GM10248 (cell line): ENCODE results near the gene VWA5B1.

Experiments
- CTCF ChIA-PET: fragments of 300-600 bp; sonication (Branson Sonifier 250); formaldehyde crosslinking; extraction: SDS; loops from one replicate; lab custom pipeline; 2021; ENCODE audit warnings: antibody characterized with exemption; lab: Yijun Ruan, JAX
- POLR2A ChIA-PET: fragments of 350-650 bp; sonication (Branson Sonifier 250); formaldehyde crosslinking; extraction: SDS; loops from one replicate; lab custom pipeline; 2020; ENCODE audit warnings: antibody characterized with exemption; lab: Yijun Ruan, JAX
- DNase-seq: peaks from one replicate; pipeline ENCODE4 v3.0.0; 2012; ENCODE audit errors: extremely low spot score
- CTCF ChIP-seq: IDR thresholded peaks from 2 replicates; pipeline ENCODE4 v1.5.1; 2012; ENCODE audit warnings: mild to moderate bottlenecking, low read depth; ENCODE audit errors: extremely low read depth, missing control alignments, control extremely low read depth

The VWA5B1 gene

GRCh38 chr1:20279509-20279908, 11.2 kb upstream of the VWA5B1 start:
- CTCF ChIA-PET = no interaction called here
- DNase-seq = no peak
- POLR2A ChIA-PET = no interaction called here
- no peak for TF ChIP-seq CTCF

- no peak for TF ChIP-seq CTCF
- ChIA-PET POLR2A (no interaction called here), CTCF (no interaction called here)
- no peak for DNase-seq
These were observed 10.3 kb upstream of the VWA5B1 start for GRCh38 chr1:20280341-20280740.

GRCh38 chr1:20280906-20281305, 9.8 kb upstream of the VWA5B1 start:
- ChIA-PET POLR2A (no interaction called here), CTCF (no interaction called here)
- TF ChIP-seq CTCF = no peak
- DNase-seq = no peak

- ChIA-PET POLR2A (no interaction called here), CTCF (no interaction called here)
- no peak for TF ChIP-seq CTCF
- no peak for DNase-seq
These were observed 8.9 kb upstream of the VWA5B1 start for GRCh38 chr1:20281801-20282200.

- no peak for DNase-seq
- ChIA-PET POLR2A (no interaction called here), CTCF (interaction anchor here (1.1 kb wide), 1 partner anchor 70 kb away, joined by 3 read pairs; no protein-coding TSS in a partner anchor)
- TF ChIP-seq CTCF = no peak
These were observed 8.1 kb upstream of the VWA5B1 start for GRCh38 chr1:20282533-20282932.

GRCh38 chr1:20284046-20284445, 6.6 kb upstream of the VWA5B1 start:
- TF ChIP-seq CTCF = no peak
- POLR2A ChIA-PET = no interaction called here
- CTCF ChIA-PET = no interaction called here

GRCh38 chr1:20284625-20285024, 6.0 kb upstream of the VWA5B1 start:
- TF ChIP-seq CTCF = no peak
- ChIA-PET POLR2A (no interaction called here), CTCF (no interaction called here)
- DNase-seq = no peak

More at GRCh38 chr1:20284046-20284445, 6.6 kb upstream of the VWA5B1 start:
- DNase-seq = no peak
